Thoracic aorta (tissue), 2 donors: ENCODE measurements around the gene HOXD11. TPM values are rescaled to one million over a fixed set of nuclear protein-coding genes. Genes with fewer than 3 reads are reported as not detected.

Source experiments
- ATAC-seq: fragments of 150-250 bp; one replicate; pipeline ENCODE4 v1.8.0; 2017; ENCODE audit warnings: low read depth; ENCODE audit not compliant: insufficient number of reproducible peaks, low FRiP score
- DNase-seq: peaks from one replicate; pipeline ENCODE4 v3.0.0-alpha.2; 2020; ENCODE audit warnings: low spot score
- H3K27ac ChIP-seq, 2 donors: fragments of 200-600 bp; sonication (generic); 1 replicate in 1 of 2; 2 replicates in 1 of 2; pipeline ENCODE4 v1.5.1; 2016; ENCODE audit warnings: mild to moderate bottlenecking in 2 of 2, moderate library complexity in 2 of 2
- H3K27me3 ChIP-seq: fragments of 200-600 bp; sonication (generic); replicated peaks from 2 replicates; pipeline ENCODE4 v1.6.0; 2016; ENCODE audit warnings: mild to moderate bottlenecking; ENCODE audit not compliant: insufficient read depth
- H3K36me3 ChIP-seq: fragments of 200-600 bp; sonication (generic); one replicate; pipeline ENCODE4 v1.5.1; 2016
- H3K4me1 ChIP-seq, 2 donors: fragments of 200-600 bp; sonication (generic); 1 replicate in 1 of 2; 2 replicates in 1 of 2; pipeline versions ENCODE4 v1.5.1 to v1.6.0; 2016; ENCODE audit warnings: low read depth in 2 of 2, mild to moderate bottlenecking in 1 of 2; ENCODE audit not compliant: control insufficient read depth in 1 of 2
- H3K4me3 ChIP-seq: fragments of 200-600 bp; sonication (generic); 2 replicates; pipeline ENCODE4 v1.5.1; 2016; ENCODE audit warnings: mild to moderate bottlenecking
- H3K9me3 ChIP-seq: fragments of 200-600 bp; sonication (generic); 2 replicates; pipeline ENCODE4 v1.5.1; 2016
- total RNA-seq, 2 donors: library from RNA; depleted of rRNA; stranded (reverse); fragments of >200 nt; gene quantifications; one replicate each; pipeline versions ENCODE4 v1.1.0 to v1.2.3, GENCODE V29; 2016
- TF ChIP-seq, protein P1 (sequence below): fragments of 200-600 bp; sonication (generic); IDR thresholded peaks from one replicate; pipeline ENCODE4 v1.5.1; 2019; ENCODE audit warnings: antibody characterized with exemption

The HOXD11 gene
- total RNA-seq, 2 donors from 2014 or later: not detected

DNA sequence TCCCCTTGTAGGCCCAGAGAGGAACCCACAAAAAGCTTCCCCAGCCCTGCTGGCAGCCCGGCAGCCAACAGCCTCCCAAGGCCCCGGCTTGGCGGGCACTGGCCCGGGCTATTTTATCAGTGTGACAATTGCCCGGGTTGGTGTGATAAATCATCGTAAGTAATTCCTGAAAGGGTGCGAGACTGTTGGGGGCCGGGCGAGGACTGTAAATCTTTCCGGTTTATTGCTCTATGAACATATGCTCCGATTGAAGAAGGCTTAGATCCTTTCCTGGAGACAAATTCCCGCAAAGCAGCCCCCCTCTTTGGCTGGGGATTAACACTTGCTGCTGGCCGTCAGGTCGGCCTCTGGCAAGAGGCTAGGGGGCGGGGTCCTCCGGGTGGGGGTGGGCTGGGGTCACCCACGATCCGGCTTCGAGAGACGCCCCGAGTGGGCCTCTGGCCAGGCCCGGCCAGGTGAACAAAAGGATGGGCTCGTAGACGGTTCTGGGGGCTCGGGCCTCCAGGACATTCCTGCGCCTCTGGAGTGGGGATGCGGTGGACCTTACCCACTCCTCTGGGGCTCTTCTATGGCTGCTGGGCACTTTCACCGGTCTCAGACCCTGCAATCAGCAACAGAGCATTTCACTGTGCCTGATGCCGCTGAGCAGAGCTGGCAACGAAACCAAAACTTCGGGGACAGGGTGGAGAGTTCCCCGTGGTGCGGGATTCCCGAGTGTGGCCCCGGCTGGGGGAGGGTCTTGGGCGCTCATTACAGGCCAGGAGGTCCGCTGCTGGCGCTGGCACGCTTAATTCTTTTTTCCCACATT, 52.0 kb downstream of the HOXD11 start:
- DNase-seq: no peak
- TF ChIP-seq, protein P1, sequence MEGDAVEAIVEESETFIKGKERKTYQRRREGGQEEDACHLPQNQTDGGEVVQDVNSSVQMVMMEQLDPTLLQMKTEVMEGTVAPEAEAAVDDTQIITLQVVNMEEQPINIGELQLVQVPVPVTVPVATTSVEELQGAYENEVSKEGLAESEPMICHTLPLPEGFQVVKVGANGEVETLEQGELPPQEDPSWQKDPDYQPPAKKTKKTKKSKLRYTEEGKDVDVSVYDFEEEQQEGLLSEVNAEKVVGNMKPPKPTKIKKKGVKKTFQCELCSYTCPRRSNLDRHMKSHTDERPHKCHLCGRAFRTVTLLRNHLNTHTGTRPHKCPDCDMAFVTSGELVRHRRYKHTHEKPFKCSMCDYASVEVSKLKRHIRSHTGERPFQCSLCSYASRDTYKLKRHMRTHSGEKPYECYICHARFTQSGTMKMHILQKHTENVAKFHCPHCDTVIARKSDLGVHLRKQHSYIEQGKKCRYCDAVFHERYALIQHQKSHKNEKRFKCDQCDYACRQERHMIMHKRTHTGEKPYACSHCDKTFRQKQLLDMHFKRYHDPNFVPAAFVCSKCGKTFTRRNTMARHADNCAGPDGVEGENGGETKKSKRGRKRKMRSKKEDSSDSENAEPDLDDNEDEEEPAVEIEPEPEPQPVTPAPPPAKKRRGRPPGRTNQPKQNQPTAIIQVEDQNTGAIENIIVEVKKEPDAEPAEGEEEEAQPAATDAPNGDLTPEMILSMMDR: no peak
- Histone ChIP-seq H3K36me3 (peaks cover 4% of the 10 kb centered on the region), H3K27ac (no peak overlapping the region), H3K9me3 (no peaks in the 10 kb centered on the region), H3K27me3 (no peaks in the 10 kb centered on the region), H3K4me1 (peaks cover 3 to 30% of the 10 kb centered on the region in 2 donors), H3K4me3 (peak overlapping the region; percentile 44)
- no peak for ATAC-seq

Other genes starting within 250 kb of the HOXD11 start
- 10 to 100 TPM; 13.5 to 25.5 TPM for gene LNPK, start 105.0 kb upstream of the HOXD11 start, total RNA-seq
- not detected for gene EVX2, start 23.3 kb upstream of the HOXD11 start, total RNA-seq
- gene HOXD13, start 14.6 kb upstream of the HOXD11 start, total RNA-seq: not detected
- not detected for gene HOXD12, start 7.5 kb upstream of the HOXD11 start, total RNA-seq
- not detected for gene HOXD10, start 9.5 kb downstream of the HOXD11 start, total RNA-seq
- 1 to 10 TPM in 1 of 2 donors, not detected in 1; 1.4 TPM for gene HOXD9, start 15.4 kb downstream of the HOXD11 start, total RNA-seq
- 10 to 100 TPM in 1 of 2 donors, 1 to 10 TPM in 1; 3.9 to 11.2 TPM for gene HOXD8, start 22.4 kb downstream of the HOXD11 start, total RNA-seq
- gene HOXD4, start 44.3 kb downstream of the HOXD11 start, total RNA-seq: 1 to 10 TPM; 4.8 to 9.3 TPM
- 1 to 10 TPM; 1.2 to 3.9 TPM for gene HOXD3, start 50.0 kb downstream of the HOXD11 start, total RNA-seq
- gene HOXD1, start 81.4 kb downstream of the HOXD11 start, total RNA-seq: under 1 TPM in 1 of 2 donors, not detected in 1; 0.71 TPM
- 10 to 100 TPM; 14.1 to 14.2 TPM for gene MTX2, start 162.2 kb downstream of the HOXD11 start, total RNA-seq